ENCODE measurements around the gene HILPDA.

GRCh38 chr7:128459394-128459878, 3.8 kb downstream of the HILPDA start:
- TF ChIP-seq CTCF (IDR thresholded peaks at IDR 0.05) (peak; percentile 78 to 92 (median 91)), POLR2A (IDR thresholded peaks at IDR 0.05) (no peak)
